Stimulated activated CD8-positive, alpha-beta memory T cell treated with anti-CD3 and anti-CD28 coated beads, Interleukin-7, amount 100 ng/mL, for 48 hours (primary cell): ENCODE data around the gene CPSF4L.

Experiments
- DNase-seq, 2 donors: peaks; one replicate each; pipeline ENCODE4 v3.0.0-alpha.2; 2020; ENCODE audit warnings: low read depth in 1 of 2; ENCODE audit errors: extremely low read depth in 1 of 2

Gene CPSF4L

DNA sequence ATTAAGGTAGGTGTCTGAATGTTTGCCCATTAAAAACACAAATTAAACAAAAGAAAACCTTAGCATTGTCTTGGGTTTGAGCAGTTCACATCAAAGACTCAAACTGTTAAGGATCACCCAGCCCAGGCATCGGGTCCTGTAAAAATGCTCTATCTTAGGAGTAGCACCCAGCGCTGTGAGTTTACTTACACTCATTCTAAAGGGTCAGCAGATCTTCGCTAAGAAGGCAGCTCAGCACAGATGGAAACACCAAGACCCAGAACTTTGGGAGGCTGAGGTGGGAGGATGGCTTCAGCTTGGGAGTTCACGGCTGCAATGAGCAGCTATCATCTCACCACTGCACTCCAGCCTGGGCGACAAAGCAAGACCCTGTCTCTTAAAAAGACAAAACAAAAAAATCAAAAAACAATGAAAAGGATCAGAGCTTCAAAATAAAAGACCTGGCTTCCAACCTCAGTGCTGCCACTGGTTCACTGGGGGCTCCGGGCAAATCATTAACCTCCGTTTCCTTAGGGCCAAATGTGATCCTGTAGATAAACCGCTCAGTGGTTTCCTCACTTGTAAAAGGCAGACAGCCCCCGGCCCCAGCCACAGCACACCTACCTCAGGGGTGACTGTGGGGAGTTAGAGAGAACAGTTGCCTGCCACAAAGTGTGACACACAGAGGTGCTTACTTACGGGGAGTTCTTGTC is 57.7 kb downstream of the CPSF4L start:
- DNase-seq, result no peak

DNA sequence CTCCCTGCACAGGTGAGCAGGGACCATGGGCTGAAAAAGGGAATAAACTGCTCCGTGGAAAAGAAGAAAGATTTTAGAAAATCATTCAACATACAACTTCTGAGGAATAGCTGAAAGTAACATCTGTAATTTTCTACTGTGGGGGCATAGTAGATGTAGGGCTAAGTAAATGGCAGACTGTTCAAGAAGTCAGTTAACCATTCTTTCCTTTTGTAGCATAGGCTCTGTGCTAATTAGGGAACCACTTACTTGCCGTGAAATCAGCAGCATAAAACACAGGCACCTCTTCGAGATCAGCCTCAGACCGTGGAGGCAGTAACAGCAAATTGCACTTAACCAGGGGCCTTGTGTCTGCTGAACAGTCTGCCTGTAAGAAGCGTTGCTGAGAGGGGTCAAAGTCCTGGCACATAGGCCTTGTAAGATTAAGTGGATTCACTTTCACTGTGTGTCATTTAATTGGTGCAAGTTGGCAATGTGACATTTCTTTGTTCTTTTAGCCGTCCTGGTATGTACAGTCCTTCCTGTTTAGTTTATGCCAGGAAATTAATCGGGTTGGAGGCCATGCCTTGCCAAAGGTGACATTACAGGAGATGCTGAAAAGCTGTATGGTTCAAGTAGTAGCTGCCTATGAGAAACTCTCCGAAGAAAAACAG is 58.4 kb downstream of the CPSF4L start:
- no peak for DNase-seq

DNA sequence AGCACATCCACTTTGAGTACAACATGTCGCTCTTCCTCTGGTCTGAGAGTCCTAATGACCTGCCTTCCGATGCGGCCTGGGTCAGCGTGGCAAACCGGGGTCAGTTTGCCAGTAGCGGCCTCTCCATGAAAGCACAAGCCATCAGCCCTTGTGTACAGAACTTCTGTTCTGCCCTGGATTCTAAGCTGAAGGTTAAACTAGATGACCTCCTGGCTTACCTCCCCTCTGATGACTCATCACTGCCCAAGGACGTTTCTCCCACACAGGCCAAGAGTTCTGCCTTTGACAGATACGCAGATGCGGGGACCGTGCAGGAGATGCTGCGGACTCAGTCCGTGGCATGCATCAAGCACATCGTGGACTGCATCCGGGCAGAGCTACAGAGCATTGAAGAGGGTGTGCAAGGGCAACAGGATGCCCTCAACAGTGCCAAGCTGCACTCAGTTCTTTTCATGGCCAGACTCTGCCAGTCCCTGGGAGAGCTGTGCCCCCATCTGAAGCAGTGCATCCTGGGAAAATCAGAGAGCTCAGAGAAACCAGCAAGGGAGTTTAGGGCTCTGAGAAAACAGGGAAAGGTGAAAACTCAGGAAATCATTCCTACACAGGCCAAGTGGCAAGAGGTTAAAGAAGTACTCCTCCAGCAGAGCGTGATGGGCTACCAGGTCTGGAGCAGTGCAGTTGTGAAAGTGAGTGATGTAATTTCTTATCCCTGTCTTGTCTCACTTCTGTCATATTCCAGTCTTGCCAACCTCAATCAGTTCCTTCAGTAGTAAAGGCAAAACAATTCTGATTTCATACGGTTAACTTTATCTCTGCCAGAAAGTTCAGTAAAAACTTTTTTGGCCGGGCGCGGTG is 60.2 kb downstream of the CPSF4L start:
- DNase-seq, result no peak

DNA sequence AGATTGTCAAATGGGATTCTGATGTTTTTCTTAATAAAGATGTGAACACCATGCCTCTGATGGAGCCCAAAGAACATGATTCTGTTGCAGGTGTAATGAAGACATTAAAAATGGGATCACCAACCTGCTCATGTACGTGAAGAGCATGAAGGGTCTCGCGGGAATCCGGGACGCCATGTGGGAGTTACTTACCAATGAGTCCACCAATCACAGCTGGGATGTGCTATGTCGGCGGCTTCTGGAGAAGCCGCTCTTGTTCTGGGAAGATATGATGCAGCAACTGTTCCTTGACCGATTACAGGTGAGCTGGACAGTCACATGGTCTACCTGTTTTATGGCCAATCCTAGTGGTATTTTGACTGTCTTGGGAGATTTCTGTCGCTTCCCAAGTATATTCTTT is 61.2 kb downstream of the CPSF4L start:
- no peak for DNase-seq

DNA sequence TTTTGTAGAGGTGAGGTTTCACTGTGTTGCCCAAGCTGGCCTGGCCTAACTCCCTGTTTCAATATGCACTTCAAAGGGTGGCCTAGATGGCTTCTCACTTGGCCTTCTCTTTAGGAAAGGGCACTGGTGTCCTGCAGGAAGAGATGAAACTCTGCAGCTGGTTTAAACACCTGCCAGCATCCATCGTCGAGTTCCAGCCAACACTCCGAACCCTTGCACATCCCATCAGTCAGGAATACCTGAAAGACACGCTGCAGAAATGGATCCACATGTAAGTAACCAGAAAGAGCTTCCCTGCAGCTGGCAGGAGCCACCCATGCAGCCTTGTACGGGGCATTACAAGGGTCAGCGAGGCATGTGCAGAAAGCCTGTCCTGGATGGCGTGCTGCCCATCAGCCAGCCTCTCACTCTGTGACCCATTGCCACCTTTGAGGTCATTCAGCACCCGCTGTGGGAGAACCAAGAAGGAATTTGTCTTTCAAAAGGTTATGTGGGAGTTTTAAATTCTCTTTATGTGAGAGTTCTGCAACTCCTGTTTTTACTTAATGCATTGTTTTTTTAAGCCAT is 61.8 kb downstream of the CPSF4L start:
- DNase-seq, result no peak

DNA sequence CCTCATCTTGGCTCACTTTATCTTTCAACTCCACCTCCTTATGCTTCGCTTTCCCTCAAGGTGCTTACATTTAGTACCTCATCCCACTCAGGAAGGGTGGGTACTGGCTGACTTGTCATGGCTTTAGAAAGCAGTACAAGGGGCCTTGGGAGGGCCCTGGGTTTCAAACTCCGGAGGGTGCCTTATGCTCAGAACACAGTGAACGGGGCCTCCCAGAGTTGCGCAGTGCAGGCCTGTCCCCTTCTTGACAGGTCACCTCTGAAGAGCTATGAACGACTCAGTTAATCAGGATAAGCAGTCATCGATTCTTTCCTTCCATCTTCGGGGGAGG is 62.8 kb downstream of the CPSF4L start:
- DNase-seq, result no peak
